IMR-90 (cell line): ENCODE results near the gene MPP4. TPM values are rescaled to one million over a fixed set of nuclear protein-coding genes. Genes with fewer than 3 reads are reported as not detected.

Experiments used
- ATAC-seq: fragments of 200-7000 bp; cut with Tn5 transposase; 2 replicates; pipeline ENCODE4 v1.9.1; 2020; ENCODE audit warnings: low read depth, mild to moderate bottlenecking, moderate library complexity
- BruUV-seq: library from RNA; stranded (reverse); fragments of 400-500 nt; replicated peaks from 2 replicates; lab custom pipeline; 2021; lab: Mats Ljungman, UMichigan
- CTCF ChIA-PET: fragments of 300-600 bp; formaldehyde crosslinking; extraction: SDS; loops from one replicate; lab custom pipeline; 2021; ENCODE audit warnings: antibody characterized with exemption; lab: Yijun Ruan, JAX
- POLR2A ChIA-PET: fragments of 300-600 bp; sonication (Branson Sonifier 250); formaldehyde crosslinking; loops from one replicate; lab custom pipeline; 2022; ENCODE audit warnings: antibody characterized with exemption; ENCODE audit not compliant: unreplicated experiment; lab: Charles Lee
- DNase-seq: peaks from one replicate; pipeline ENCODE4 v3.0.0; 2013
- H2AFZ ChIP-seq: replicated peaks from 2 replicates; pipeline ENCODE3; 2013; ENCODE audit warnings: low read length, mild to moderate bottlenecking; ENCODE audit not compliant: poor library complexity
- H2AK5ac ChIP-seq: 2 replicates; pipeline ENCODE4 v1.6.1; 2013; ENCODE audit warnings: low read depth, low read length, inconsistent platforms
- H2AK9ac ChIP-seq: replicated peaks from 2 replicates; pipeline ENCODE3; 2013; ENCODE audit warnings: mild to moderate bottlenecking, low read depth, low read length, moderate library complexity; ENCODE audit not compliant: poor library complexity
- H2BK120ac ChIP-seq: 2 replicates; pipeline ENCODE4 v1.6.1; 2013; ENCODE audit warnings: low read depth, low read length, inconsistent platforms
- H2BK15ac ChIP-seq: 3 replicates; pipeline ENCODE4 v1.6.1; 2013; ENCODE audit warnings: low read depth, low read length, inconsistent platforms
- H2BK20ac ChIP-seq: 2 replicates; pipeline ENCODE4 v1.6.1; 2013; ENCODE audit warnings: low read depth, mild to moderate bottlenecking, inconsistent platforms, low read length, moderate library complexity
- H2BK5ac ChIP-seq: 2 replicates; pipeline ENCODE4 v1.6.1; 2013; ENCODE audit warnings: mild to moderate bottlenecking, low read depth, low read length, inconsistent platforms; ENCODE audit not compliant: poor library complexity, severe bottlenecking
- H3K14ac ChIP-seq: replicated peaks from 2 replicates; pipeline ENCODE4 v1.6.1; 2013; ENCODE audit warnings: low read depth, low read length, inconsistent platforms
- H3K18ac ChIP-seq: 2 replicates; pipeline ENCODE4 v1.6.1; 2013; ENCODE audit warnings: low read depth, low read length, control low read depth
- H3K23ac ChIP-seq: 2 replicates; pipeline ENCODE4 v1.6.1; 2013; ENCODE audit warnings: low read depth, low read length, inconsistent platforms
- H3K27ac ChIP-seq: 2 replicates; pipeline ENCODE4 v1.5.1; 2013; ENCODE audit warnings: mild to moderate bottlenecking, control low read depth, low read length; ENCODE audit not compliant: insufficient read depth
- H3K27me3 ChIP-seq: 2 replicates; pipeline ENCODE4 v1.6.1; 2013; ENCODE audit warnings: low read length; ENCODE audit not compliant: control insufficient read depth, insufficient read depth
- H3K36me3 ChIP-seq: 2 replicates; pipeline ENCODE4 v1.6.1; 2013; ENCODE audit warnings: low read length, mixed read lengths; ENCODE audit not compliant: control insufficient read depth, insufficient read depth
- H3K4ac ChIP-seq: 2 replicates; pipeline ENCODE4 v1.6.1; 2013; ENCODE audit warnings: low read depth, low read length, inconsistent platforms
- H3K4me1 ChIP-seq: 2 replicates; pipeline ENCODE4 v1.6.1; 2013; ENCODE audit warnings: low read length, mixed read lengths; ENCODE audit not compliant: control insufficient read depth, insufficient read depth
- H3K4me2 ChIP-seq: 2 replicates; pipeline ENCODE4 v1.6.1; 2013; ENCODE audit warnings: low read depth, mild to moderate bottlenecking, control low read depth, low read length, moderate library complexity
- H3K4me3 ChIP-seq: 2 replicates; pipeline ENCODE4 v1.5.1; 2013; ENCODE audit warnings: low read depth, mild to moderate bottlenecking, control low read depth, low read length, moderate library complexity; ENCODE audit not compliant: insufficient read depth
- H3K56ac ChIP-seq: 2 replicates; pipeline ENCODE4 v1.6.1; 2013; ENCODE audit warnings: low read length, inconsistent platforms; ENCODE audit not compliant: insufficient read depth; ENCODE audit errors: extremely low read depth
- H3K79me1 ChIP-seq, 2 experiments: 2 replicates each; pipeline ENCODE4 v1.6.1; 2013; ENCODE audit warnings: low read length in 2 of 2, inconsistent platforms in 1 of 2, low read depth in 1 of 2
- H3K9ac ChIP-seq: 2 replicates; pipeline ENCODE4 v1.6.1; 2013; ENCODE audit warnings: low read depth, low read length, control low read depth
- H3K9me1 ChIP-seq: 2 replicates; pipeline ENCODE4 v1.6.1; 2013; ENCODE audit warnings: low read length, inconsistent platforms; ENCODE audit not compliant: insufficient read depth
- H3K9me3 ChIP-seq: 2 replicates; pipeline ENCODE4 v1.6.1; 2013; ENCODE audit warnings: low read length; ENCODE audit not compliant: control insufficient read depth, insufficient read depth
- H4K20me1 ChIP-seq: 2 replicates; pipeline ENCODE4 v1.6.1; 2013; ENCODE audit warnings: low read length, inconsistent platforms; ENCODE audit not compliant: insufficient read depth
- H4K5ac ChIP-seq: 2 replicates; pipeline ENCODE4 v1.6.1; 2013; ENCODE audit warnings: mild to moderate bottlenecking, low read depth, low read length, control low read depth
- H4K8ac ChIP-seq, 2 experiments: 2 replicates each; pipeline ENCODE4 v1.6.1; 2013; ENCODE audit warnings: low read depth in 2 of 2, low read length in 2 of 2, control low read depth in 1 of 2, inconsistent platforms in 1 of 2
- H4K91ac ChIP-seq: 2 replicates; pipeline ENCODE4 v1.6.1; 2013; ENCODE audit warnings: low read depth, low read length, inconsistent platforms; ENCODE audit not compliant: insufficient read depth
- BHLHE40 ChIP-seq: fragments of 150-350 bp; IDR thresholded peaks from 2 replicates; pipeline ENCODE4 v1.6.1; 2016; ENCODE audit warnings: mild to moderate bottlenecking, low read depth, low read length
- CEBPB ChIP-seq: IDR thresholded peaks from 2 replicates; pipeline ENCODE4 v1.6.1; 2012; ENCODE audit warnings: low read depth, low read length, improper control_type of control experiment
- CHD1 ChIP-seq: IDR thresholded peaks from 2 replicates; pipeline ENCODE4 v1.6.1; 2012; ENCODE audit warnings: low read depth, low read length, improper control_type of control experiment
- ELK1 ChIP-seq: fragments of 150-350 bp; IDR thresholded peaks from 2 replicates; pipeline ENCODE4 v1.6.1; 2016; ENCODE audit warnings: low read depth, mild to moderate bottlenecking, low read length, moderate library complexity, borderline replicate concordance
- FOS ChIP-seq: fragments of 150-350 bp; IDR thresholded peaks from 2 replicates; pipeline ENCODE4 v1.6.1; 2016; ENCODE audit warnings: low read depth, low read length
- MAFK ChIP-seq: IDR thresholded peaks from 2 replicates; pipeline ENCODE4 v1.6.1; 2012; ENCODE audit warnings: low read depth, low read length, improper control_type of control experiment
- MAZ ChIP-seq: IDR thresholded peaks from 2 replicates; pipeline ENCODE4 v1.6.1; 2012; ENCODE audit warnings: low read depth, mild to moderate bottlenecking, low read length, improper control_type of control experiment, moderate library complexity, borderline replicate concordance
- MXI1 ChIP-seq: IDR thresholded peaks from 2 replicates; pipeline ENCODE4 v1.6.1; 2012; ENCODE audit warnings: low read depth, mild to moderate bottlenecking, low read length, moderate library complexity, borderline replicate concordance
- NFE2L2 ChIP-seq: fragments of 150-350 bp; IDR thresholded peaks from 2 replicates; pipeline ENCODE4 v1.6.1; 2016; ENCODE audit warnings: low read depth, mild to moderate bottlenecking, low read length
- POLR2A ChIP-seq: IDR thresholded peaks from 2 replicates; pipeline ENCODE4 v1.6.1; 2012; ENCODE audit warnings: mild to moderate bottlenecking, low read depth, low read length
- RAD21 ChIP-seq: IDR thresholded peaks from 2 replicates; pipeline ENCODE4 v1.6.1; 2012; ENCODE audit warnings: low read length, improper control_type of control experiment
- RCOR1 ChIP-seq: IDR thresholded peaks from 2 replicates; pipeline ENCODE4 v1.6.1; 2012; ENCODE audit warnings: mild to moderate bottlenecking, low read length, improper control_type of control experiment; ENCODE audit not compliant: insufficient replicate concordance
- SMC3 ChIP-seq: fragments of 150-350 bp; IDR thresholded peaks from 2 replicates; pipeline ENCODE4 v1.6.1; 2016; ENCODE audit warnings: low read depth, mild to moderate bottlenecking, antibody characterized with exemption, low read length, moderate library complexity
- USF2 ChIP-seq: fragments of 150-350 bp; IDR thresholded peaks from 2 replicates; pipeline ENCODE4 v1.6.1; 2017; ENCODE audit warnings: mild to moderate bottlenecking, antibody characterized with exemption, low read length, low read depth
- WGBS, 2 experiments: methylation state at CpG; one replicate each; pipeline versions ENCODE4 v1.1.5 to v1.1.7; 2013; ENCODE audit warnings: missing lambda C conversion rate in 2 of 2; ENCODE audit not compliant: insufficient read length in 1 of 2; ENCODE audit errors: extremely low coverage in 2 of 2; 5-methylcytosine and 5-hydroxymethylcytosine counted together
- dilution Hi-C: fragments of 300-500 bp; cut with HindIII; formaldehyde crosslinking; loops from one replicate; pipeline ENCODE4 v1.14.3; 2018; ENCODE audit warnings: low sequenced_read_pairs; ENCODE audit not compliant: unreplicated experiment
- in situ Hi-C: fragments of 300-500 bp; cut with MboI; formaldehyde crosslinking; loops from 3 replicates; pipeline ENCODE4 v1.14.3; 2019; ENCODE audit warnings: low sequenced_read_pairs, inconsistent platforms, mixed read lengths
- intact Hi-C: fragments of 100-400 bp; cut with micrococcal nuclease; formaldehyde crosslinking; loops from 2 replicates; pipeline ENCODE4 v1.10.0; 2022
- polyA plus RNA-seq, 3 experiments: library from polyadenylated mRNA; depleted of rRNA; stranded (reverse); fragments of >200 nt; gene quantifications; 2 replicates each; pipeline ENCODE4 v1.2.3, GENCODE V29; 2012; ENCODE audit warnings: low replicate concordance in 1 of 3
- total RNA-seq: library from RNA; depleted of rRNA; stranded (reverse); fragments of >200 nt; gene quantifications from 2 replicates; pipeline ENCODE4 v1.2.3, GENCODE V29; 2012

The MPP4 gene
- total and polyA plus RNA-seq, 2 of the 4 experiments (the other 2 are of a cell fraction): 11.8 to 14.9 TPM

GRCh38 chr2:201699416-201699815 lies 972 bp upstream of the MPP4 start:
- POLR2A ChIA-PET: no interaction called here

More at GRCh38 chr2:201699416-201699815, 972 bp upstream of the MPP4 start:
- Histone ChIP-seq H3K36me3 (peaks cover 7% of the 10 kb centered on the region), H3K27me3 (no peaks in the 10 kb centered on the region), H3K9me1 (peaks cover 9% of the 10 kb centered on the region), H2AFZ (no peak overlapping the region), H4K5ac (no peak overlapping the region; the same call in 1 of the 2 replicates), H3K23ac (no peak overlapping the region), H3K9ac (no peak overlapping the region), H3K14ac (peak overlapping the region; percentile 51; the same call in 1 of the 2 replicates), H2AK5ac (no peak overlapping the region; the same call in 1 of the 2 replicates), H3K4ac (peak overlapping the region; percentile 35; the same call in 1 of the 2 replicates), H4K91ac (peak overlapping the region; percentile 77), H3K56ac (no peak overlapping the region), H4K8ac (peak overlapping the region; percentile 4 to 69; a peak in 2 of 4 replicates), H3K9me3 (no peaks in the 10 kb centered on the region), H2BK20ac (peak overlapping the region; percentile 47; the same call in 1 of the 2 replicates), H3K4me3 (no peak overlapping the region), H2AK9ac (no peak overlapping the region), H2BK5ac (peak overlapping the region; percentile 90), H3K79me1 (peaks cover 0 to 12% of the 10 kb centered on the region in 2 experiments; a peak in 1 of 4 replicates), H2BK15ac (0 out of 3 replicates have a peak overlapping the region, but pooled peaks have one; percentile 90), H4K20me1 (no peaks in the 10 kb centered on the region), H2BK120ac (peak overlapping the region; percentile 56), H3K4me1 (peaks cover 26% of the 10 kb centered on the region), H3K18ac (peak overlapping the region; percentile 23), H3K4me2 (no peak overlapping the region), H3K27ac (peak overlapping the region; percentile 26)
- intact Hi-C loops (loop anchor here (5.0 kb wide), 1 partner anchor 247 kb away; the partner anchor contains the start of genes STRADB and TRAK2), in situ Hi-C loops (no loop called here), dilution Hi-C loops (no loop called here)
- BruUV-seq: no TSS peak
- ATAC-seq: no peak
- no CpG with 5 or more reads among the region's 1 CpG for WGBS, 2 experiments
- TF ChIP-seq SMC3 (no peak), CHD1 (no peak), MAZ (no peak), MAFK (no peak), FOS (no peak), POLR2A (no peak), NFE2L2 (no peak), ELK1 (no peak), CEBPB (no peak), RAD21 (no peak), USF2 (no peak), BHLHE40 (no peak), MXI1 (no peak), RCOR1 (no peak)
- DNase-seq: no peak
- CTCF ChIA-PET: interaction anchor here (1.4 kb wide), 1 partner anchor 11 kb away, joined by 6 read pairs; no protein-coding TSS in a partner anchor
